Activated CD8-positive, alpha-beta T cell treated with anti-CD3 and anti-CD28 coated beads for 36 hours (primary cell): Measurements from ENCODE around the gene DUSP22. TPM values are rescaled to one million over a fixed set of nuclear protein-coding genes. Genes with fewer than 3 reads are reported as not detected.

Source experiments
- ATAC-seq: fragments of 200-7000 bp; cut with Tn5 transposase; one replicate; pipeline ENCODE4 v1.10.0; 2021; ENCODE audit warnings: mild to moderate bottlenecking, moderate library complexity
- CTCF ChIA-PET: fragments of 350-600 bp; sonication (Branson Sonifier 250); formaldehyde crosslinking; loops from one replicate; lab custom pipeline; 2021; ENCODE audit warnings: antibody characterized with exemption; lab: Charles Lee
- POLR2A ChIA-PET: fragments of 350-600 bp; sonication (Branson Sonifier 250); formaldehyde crosslinking; loops from one replicate; lab custom pipeline; 2021; ENCODE audit warnings: antibody characterized with exemption; lab: Charles Lee
- DNase-seq: peaks from one replicate; pipeline ENCODE4 v3.0.0-alpha.2; 2020
- H3K27ac Mint-ChIP-seq: one replicate; pipeline ENCODE4 v1.8.0; 2021; ENCODE audit warnings: mild to moderate bottlenecking, mixed read lengths
- H3K27me3 Mint-ChIP-seq: one replicate; pipeline ENCODE4 v1.8.0; 2021; ENCODE audit warnings: mixed read lengths
- H3K36me3 Mint-ChIP-seq: one replicate; pipeline ENCODE4 v1.8.0; 2021; ENCODE audit warnings: low read depth, mixed read lengths
- H3K4me1 Mint-ChIP-seq: one replicate; pipeline ENCODE4 v1.8.0; 2021; ENCODE audit warnings: low read depth, mixed read lengths
- H3K4me3 Mint-ChIP-seq: one replicate; pipeline ENCODE4 v1.8.0; 2021; ENCODE audit warnings: mild to moderate bottlenecking, moderate library complexity, mixed read lengths
- H3K9me3 Mint-ChIP-seq: one replicate; pipeline ENCODE4 v1.8.0; 2021; ENCODE audit warnings: mixed read lengths
- CTCF ChIP-seq: fragments of 200-600 bp; IDR thresholded peaks from one replicate; pipeline ENCODE4 v1.8.0; 2022; ENCODE audit warnings: antibody characterized with exemption, mild to moderate bottlenecking
- intact Hi-C: fragments of 100-400 bp; cut with micrococcal nuclease; formaldehyde crosslinking; loops from one replicate; pipeline ENCODE4 v1.10.0; 2022
- total RNA-seq, 2 experiments: library from RNA; stranded (reverse); gene quantifications; one replicate each; pipeline ENCODE4 v1.2.3, GENCODE V29; 2021

Gene DUSP22
- total RNA-seq, 2 experiments from 2014 or later = 32.5 to 34.2 TPM

DNA sequence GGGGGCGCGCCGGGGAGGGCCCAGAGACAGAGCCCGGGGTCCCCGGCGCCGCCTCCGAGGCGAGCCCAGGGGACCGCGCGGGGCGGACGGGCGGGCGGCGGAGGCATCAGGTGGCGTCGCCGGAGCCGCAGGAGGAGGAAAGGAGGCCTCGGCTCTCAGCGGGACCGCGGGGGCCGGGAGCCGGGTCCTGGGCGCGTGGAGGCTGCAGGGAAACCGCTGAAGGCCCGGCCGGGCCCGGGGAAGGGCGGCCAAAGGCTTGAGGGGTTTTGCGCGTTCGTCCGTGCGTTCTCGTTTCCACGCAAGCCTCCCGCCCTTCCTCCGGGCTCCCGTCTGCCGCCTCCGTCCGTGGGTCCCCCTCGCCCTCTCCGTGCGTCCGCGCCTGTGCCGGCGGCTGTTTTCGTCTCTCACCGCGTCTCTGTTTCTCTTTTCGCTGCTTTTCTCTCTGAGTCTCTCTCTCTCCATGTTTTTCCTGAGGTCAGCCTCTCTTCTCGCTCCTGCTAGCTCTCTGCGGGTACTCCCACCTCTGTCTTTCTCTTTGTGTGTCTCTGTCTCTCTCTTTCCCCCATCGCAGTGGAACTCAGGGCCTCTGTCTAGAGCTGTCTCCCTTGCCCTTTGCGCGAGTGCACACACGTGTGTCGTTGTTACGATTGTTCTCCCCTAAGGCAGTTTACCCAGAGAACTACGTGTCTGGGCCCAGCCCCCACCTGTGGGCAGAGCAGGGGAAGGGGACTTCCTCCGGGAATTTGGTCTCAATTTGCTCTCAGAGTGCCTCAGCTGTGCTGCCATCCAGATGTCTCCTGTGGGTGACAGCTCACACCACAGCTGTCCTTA is 101.3 kb downstream of the DUSP22 start:
- Mint-ChIP-seq H3K36me3 (peaks cover 64% of the 10 kb centered on the region), H3K4me3 (peak overlapping the region; percentile 99), H3K9me3 (no peaks in the 10 kb centered on the region), H3K27me3 (peaks cover 1% of the 10 kb centered on the region), H3K4me1 (peaks cover 63% of the 10 kb centered on the region), H3K27ac (peak overlapping the region; percentile 100)
- ChIA-PET POLR2A (interaction anchor here (0.7 to 29.9 kb wide), 22 partner anchors 10 to 291 kb away, joined by 3 to 888 read pairs (median 10); partner anchors contain the start of gene DUSP22), CTCF (interaction anchor here (0.9 to 2.0 kb wide), 7 partner anchors 10 to 202 kb away, joined by 3 to 10 read pairs (median 4); no protein-coding TSS in a partner anchor)
- peak; percentile 53 for DNase-seq
- no peak for ATAC-seq
- intact Hi-C loops = loop anchor here (5.0 kb wide), 1 partner anchor 206 kb away; no protein-coding TSS in a partner anchor
- no peak for TF ChIP-seq CTCF

DNA sequence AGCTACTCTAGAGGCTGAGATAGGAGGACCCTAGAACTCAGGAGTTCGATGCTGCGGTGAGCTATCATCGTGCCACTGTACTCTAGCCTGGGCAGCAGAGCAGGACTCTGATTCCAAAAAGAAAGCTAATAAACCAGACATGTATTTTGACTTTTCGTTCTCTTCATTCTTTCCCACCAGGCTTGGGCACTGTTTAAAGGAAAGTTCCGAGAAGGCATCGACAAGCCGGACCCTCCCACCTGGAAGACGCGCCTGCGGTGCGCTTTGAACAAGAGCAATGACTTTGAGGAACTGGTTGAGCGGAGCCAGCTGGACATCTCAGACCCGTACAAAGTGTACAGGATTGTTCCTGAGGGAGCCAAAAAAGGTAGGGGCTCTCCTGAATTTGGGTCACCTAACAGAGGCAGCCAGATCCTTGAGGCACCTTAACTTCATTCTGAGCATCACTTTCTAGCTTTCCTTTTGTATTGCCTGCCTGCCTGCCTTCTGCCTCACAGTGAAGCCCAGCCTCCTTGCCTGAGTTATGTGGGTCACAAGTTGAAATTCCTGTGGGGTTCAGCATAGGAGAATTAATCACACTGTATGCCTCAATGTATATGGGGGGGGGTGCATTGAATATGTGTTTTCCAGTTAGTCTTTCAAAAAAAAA is 102.5 kb downstream of the DUSP22 start:
- intact Hi-C loops = loop anchor here (5.0 kb wide), 2 partner anchors 38 to 207 kb away; no protein-coding TSS in a partner anchor
- ATAC-seq = no peak
- ChIA-PET CTCF (interaction anchor here (0.9 to 2.1 kb wide), 10 partner anchors 9 to 206 kb away, joined by 3 to 10 read pairs (median 4); no protein-coding TSS in a partner anchor), POLR2A (interaction anchor here (0.6 to 29.9 kb wide), 15 partner anchors 11 to 290 kb away, joined by 3 to 888 read pairs (median 9); partner anchors contain the start of gene DUSP22)
- Mint-ChIP-seq H3K36me3 (peaks cover 74% of the 10 kb centered on the region), H3K9me3 (no peaks in the 10 kb centered on the region), H3K27me3 (peaks cover 1% of the 10 kb centered on the region), H3K4me3 (peak overlapping the region; percentile 99), H3K27ac (peak overlapping the region; percentile 76), H3K4me1 (peaks cover 63% of the 10 kb centered on the region)
- no peak for TF ChIP-seq CTCF
- no peak for DNase-seq

- Mint-ChIP-seq H3K4me3 (peak overlapping the region; percentile 99), H3K27me3 (peaks cover 1% of the 10 kb centered on the region), H3K27ac (peak overlapping the region; percentile 58), H3K36me3 (peaks cover 81% of the 10 kb centered on the region), H3K9me3 (no peaks in the 10 kb centered on the region), H3K4me1 (peaks cover 61% of the 10 kb centered on the region)
- ATAC-seq (no peak), DNase-seq (no peak)
- intact Hi-C loops = loop anchor here (5.0 kb wide), 1 partner anchor 37 kb away; no protein-coding TSS in a partner anchor
- ChIA-PET CTCF (interaction anchor here (1.0 to 2.1 kb wide), 5 partner anchors 89 to 207 kb away, joined by 3 to 7 read pairs (median 3); no protein-coding TSS in a partner anchor), POLR2A (interaction anchor here (0.6 to 29.9 kb wide), 14 partner anchors 20 to 289 kb away, joined by 3 to 888 read pairs (median 14); partner anchors contain the start of gene DUSP22)
- TF ChIP-seq CTCF = no peak
These were observed 103.3 kb downstream of the DUSP22 start for GRCh38 chr6:395432-396125.

- H3K27me3 Mint-ChIP-seq = peaks cover 1% of the 10 kb centered on the region
- intact Hi-C loops = loop anchor here (5.0 kb wide), 1 partner anchor 36 kb away; no protein-coding TSS in a partner anchor
- ChIA-PET CTCF (interaction anchor here (1.0 to 2.1 kb wide), 3 partner anchors 9 to 207 kb away, joined by 3 to 7 read pairs (median 3); no protein-coding TSS in a partner anchor), POLR2A (interaction anchor here (1.0 to 29.9 kb wide), 7 partner anchors 20 to 204 kb away, joined by 4 to 888 read pairs (median 116); no protein-coding TSS in a partner anchor)
- DNase-seq (no peak), ATAC-seq (no peak)
- TF ChIP-seq CTCF = no peak
- peak overlapping the region; percentile 99 for H3K4me3 Mint-ChIP-seq
- peaks cover 86% of the 10 kb centered on the region for H3K36me3 Mint-ChIP-seq
- peak overlapping the region; percentile 58 for H3K27ac Mint-ChIP-seq
- no peaks in the 10 kb centered on the region for H3K9me3 Mint-ChIP-seq
- peaks cover 60% of the 10 kb centered on the region for H3K4me1 Mint-ChIP-seq
These were observed 103.8 kb downstream of the DUSP22 start for GRCh38 chr6:396126-396520.
